ENCODE measurements around the gene SLA2. TPM values are rescaled to one million over a fixed set of nuclear protein-coding genes. Genes with fewer than 3 reads are reported as not detected.
"Not testable (repeated sequence)": the region's sequence is repeated elsewhere in the genome, so short reads cannot be mapped to it uniquely, and the experiment has no call there.

SLA2 gene
- total and polyA plus RNA-seq, 2 donors (not counting 1 experiment from before 2014, with no cell fraction given), result not detected

DNA sequence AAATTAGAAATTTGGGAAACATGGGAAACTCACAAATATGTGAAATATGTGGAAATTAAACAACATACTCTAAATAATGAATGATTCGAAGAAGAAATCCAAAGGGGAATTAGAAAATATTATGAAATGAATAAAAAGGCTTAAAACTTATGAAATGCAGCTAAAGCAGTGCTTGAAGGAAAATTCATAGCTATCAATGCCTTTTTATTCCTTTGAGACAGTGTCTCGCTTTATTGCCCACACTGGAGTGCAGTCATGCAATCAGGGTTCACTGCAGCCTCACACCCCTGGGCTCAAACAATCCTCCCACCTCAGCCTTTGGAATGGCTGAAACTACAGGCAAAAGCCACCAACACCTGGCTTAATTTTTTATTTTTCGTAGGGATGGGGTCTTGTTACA lies 80.5 kb downstream of the SLA2 start:
- Histone ChIP-seq H3K4me3 (replicated peaks in 1 of 4; ENCODE audit: control extremely low read depth in 1 of 4, insufficient read depth in 1 of 4, low read depth in 3 of 4, low read length in 4 of 4) (no peak overlapping the region), H4K20me1 (ENCODE audit: control insufficient read depth, extremely low read depth, insufficient read depth, low read length) (no peaks in the 10 kb centered on the region), H3K36me3 (ENCODE audit: control insufficient read depth, insufficient read depth, low read length) (no peaks in the 10 kb centered on the region), H3K9me3 (ENCODE audit: control insufficient read depth, insufficient read depth, low read depth, low read length) (no peaks in the 10 kb centered on the region), H3K9ac (ENCODE audit: insufficient read depth, low read length) (no peak overlapping the region), H2AFZ (ENCODE audit: low read length) (no peak overlapping the region), H3K27ac (ENCODE audit: insufficient read depth, low read length) (no peak overlapping the region), H3K4me2 (ENCODE audit: extremely low read depth, insufficient read depth, low read length) (no peak overlapping the region), H3K79me2 (ENCODE audit: control insufficient read depth, insufficient read depth, low read length) (no peaks in the 10 kb centered on the region), H3K4me1 (ENCODE audit: control insufficient read depth, extremely low read depth, insufficient read depth, low read length) (no peaks in the 10 kb centered on the region), H3K27me3 (ENCODE audit: control insufficient read depth, insufficient read depth, low read length) (peaks cover 4% of the 10 kb centered on the region)
- no peak for DNase-seq (ENCODE audit: low read depth in 2 of 2)
- TF ChIP-seq, protein P1, sequence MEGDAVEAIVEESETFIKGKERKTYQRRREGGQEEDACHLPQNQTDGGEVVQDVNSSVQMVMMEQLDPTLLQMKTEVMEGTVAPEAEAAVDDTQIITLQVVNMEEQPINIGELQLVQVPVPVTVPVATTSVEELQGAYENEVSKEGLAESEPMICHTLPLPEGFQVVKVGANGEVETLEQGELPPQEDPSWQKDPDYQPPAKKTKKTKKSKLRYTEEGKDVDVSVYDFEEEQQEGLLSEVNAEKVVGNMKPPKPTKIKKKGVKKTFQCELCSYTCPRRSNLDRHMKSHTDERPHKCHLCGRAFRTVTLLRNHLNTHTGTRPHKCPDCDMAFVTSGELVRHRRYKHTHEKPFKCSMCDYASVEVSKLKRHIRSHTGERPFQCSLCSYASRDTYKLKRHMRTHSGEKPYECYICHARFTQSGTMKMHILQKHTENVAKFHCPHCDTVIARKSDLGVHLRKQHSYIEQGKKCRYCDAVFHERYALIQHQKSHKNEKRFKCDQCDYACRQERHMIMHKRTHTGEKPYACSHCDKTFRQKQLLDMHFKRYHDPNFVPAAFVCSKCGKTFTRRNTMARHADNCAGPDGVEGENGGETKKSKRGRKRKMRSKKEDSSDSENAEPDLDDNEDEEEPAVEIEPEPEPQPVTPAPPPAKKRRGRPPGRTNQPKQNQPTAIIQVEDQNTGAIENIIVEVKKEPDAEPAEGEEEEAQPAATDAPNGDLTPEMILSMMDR (conservative IDR thresholded peaks at IDR 0.05 in 1 of 2, IDR thresholded peaks at IDR 0.05 in 1 of 2; ENCODE audit: low read depth in 1 of 2, low read length in 2 of 2), result no peak
- no peak for TF ChIP-seq EZH2 (IDR thresholded peaks at IDR 0.05; ENCODE audit: low read length, missing control alignments)

DNA sequence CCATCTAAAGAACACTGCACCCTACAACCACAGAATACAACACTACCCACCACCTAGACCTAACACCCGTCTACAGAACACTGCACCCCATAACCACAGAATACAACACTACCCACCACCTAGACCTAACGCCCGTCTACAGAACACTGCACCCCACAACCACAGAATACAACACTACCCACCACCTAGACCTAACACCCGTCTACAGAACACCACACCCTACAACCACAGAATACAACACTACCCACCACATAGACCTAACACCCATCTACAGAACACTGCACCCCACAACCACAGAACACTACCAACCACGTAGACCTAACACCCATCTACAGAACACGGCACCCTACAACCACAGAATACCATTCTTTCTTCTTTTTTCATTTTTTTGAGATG lies 81.3 kb downstream of the SLA2 start:
- not testable (repeated sequence) for DNase-seq (ENCODE audit: low read depth in 2 of 2); H3K79me2 ChIP-seq (ENCODE audit: control insufficient read depth, insufficient read depth, low read length); H3K27ac ChIP-seq (ENCODE audit: insufficient read depth, low read length); H3K9me3 ChIP-seq (ENCODE audit: control insufficient read depth, insufficient read depth, low read depth, low read length); H3K4me2 ChIP-seq (ENCODE audit: extremely low read depth, insufficient read depth, low read length); H2AFZ ChIP-seq (ENCODE audit: low read length); H3K27me3 ChIP-seq (ENCODE audit: control insufficient read depth, insufficient read depth, low read length); H3K9ac ChIP-seq (ENCODE audit: insufficient read depth, low read length); H3K36me3 ChIP-seq (ENCODE audit: control insufficient read depth, insufficient read depth, low read length); H3K4me1 ChIP-seq (ENCODE audit: control insufficient read depth, extremely low read depth, insufficient read depth, low read length); H3K4me3 ChIP-seq (replicated peaks in 1 of 4; ENCODE audit: control extremely low read depth in 1 of 4, insufficient read depth in 1 of 4, low read depth in 3 of 4, low read length in 4 of 4); H4K20me1 ChIP-seq (ENCODE audit: control insufficient read depth, extremely low read depth, insufficient read depth, low read length)

GRCh38 chr20:36564078-36564725 lies 81.8 kb downstream of the SLA2 start:
- H3K4me1 ChIP-seq (ENCODE audit: control insufficient read depth, extremely low read depth, insufficient read depth, low read length); H3K36me3 ChIP-seq (ENCODE audit: control insufficient read depth, insufficient read depth, low read length); DNase-seq (ENCODE audit: low read depth in 2 of 2); H3K9ac ChIP-seq (ENCODE audit: insufficient read depth, low read length); H3K79me2 ChIP-seq (ENCODE audit: control insufficient read depth, insufficient read depth, low read length); H2AFZ ChIP-seq (ENCODE audit: low read length); H3K27ac ChIP-seq (ENCODE audit: insufficient read depth, low read length); H4K20me1 ChIP-seq (ENCODE audit: control insufficient read depth, extremely low read depth, insufficient read depth, low read length); H3K9me3 ChIP-seq (ENCODE audit: control insufficient read depth, insufficient read depth, low read depth, low read length); H3K4me2 ChIP-seq (ENCODE audit: extremely low read depth, insufficient read depth, low read length); H3K4me3 ChIP-seq (replicated peaks in 1 of 4; ENCODE audit: control extremely low read depth in 1 of 4, insufficient read depth in 1 of 4, low read depth in 3 of 4, low read length in 4 of 4); H3K27me3 ChIP-seq (ENCODE audit: control insufficient read depth, insufficient read depth, low read length): not testable (repeated sequence)

- Histone ChIP-seq H3K4me2 (ENCODE audit: extremely low read depth, insufficient read depth, low read length) (no peak overlapping the region), H3K4me1 (ENCODE audit: control insufficient read depth, extremely low read depth, insufficient read depth, low read length) (no peaks in the 10 kb centered on the region), H3K27ac (ENCODE audit: insufficient read depth, low read length) (no peak overlapping the region), H3K4me3 (replicated peaks in 1 of 4; ENCODE audit: control extremely low read depth in 1 of 4, insufficient read depth in 1 of 4, low read depth in 3 of 4, low read length in 4 of 4) (no peak overlapping the region), H3K79me2 (ENCODE audit: control insufficient read depth, insufficient read depth, low read length) (no peaks in the 10 kb centered on the region), H2AFZ (ENCODE audit: low read length) (no peak overlapping the region), H4K20me1 (ENCODE audit: control insufficient read depth, extremely low read depth, insufficient read depth, low read length) (no peaks in the 10 kb centered on the region), H3K9ac (ENCODE audit: insufficient read depth, low read length) (no peak overlapping the region), H3K36me3 (ENCODE audit: control insufficient read depth, insufficient read depth, low read length) (no peaks in the 10 kb centered on the region), H3K27me3 (ENCODE audit: control insufficient read depth, insufficient read depth, low read length) (peaks cover 4% of the 10 kb centered on the region), H3K9me3 (ENCODE audit: control insufficient read depth, insufficient read depth, low read depth, low read length) (no peaks in the 10 kb centered on the region)
- no peak for DNase-seq (ENCODE audit: low read depth in 2 of 2)
- TF ChIP-seq EZH2 (IDR thresholded peaks at IDR 0.05; ENCODE audit: low read length, missing control alignments), result no peak
- TF ChIP-seq, protein P1 (conservative IDR thresholded peaks at IDR 0.05 in 1 of 2, IDR thresholded peaks at IDR 0.05 in 1 of 2; ENCODE audit: low read depth in 1 of 2, low read length in 2 of 2), result no peak
Measured at GRCh38 chr20:36563374-36563773, 82.6 kb downstream of the SLA2 start.

Measured in fibroblast of lung (primary cell).